GM19099 (cell line): ENCODE measurements around the gene INA.

ENCODE experiments used
- POLR2A ChIP-seq: IDR thresholded peaks from 3 replicates; pipeline ENCODE4 v1.6.1; 2011; ENCODE audit warnings: low read depth; ENCODE audit not compliant: insufficient read length; ENCODE audit errors: extremely low read depth

Gene INA

DNA sequence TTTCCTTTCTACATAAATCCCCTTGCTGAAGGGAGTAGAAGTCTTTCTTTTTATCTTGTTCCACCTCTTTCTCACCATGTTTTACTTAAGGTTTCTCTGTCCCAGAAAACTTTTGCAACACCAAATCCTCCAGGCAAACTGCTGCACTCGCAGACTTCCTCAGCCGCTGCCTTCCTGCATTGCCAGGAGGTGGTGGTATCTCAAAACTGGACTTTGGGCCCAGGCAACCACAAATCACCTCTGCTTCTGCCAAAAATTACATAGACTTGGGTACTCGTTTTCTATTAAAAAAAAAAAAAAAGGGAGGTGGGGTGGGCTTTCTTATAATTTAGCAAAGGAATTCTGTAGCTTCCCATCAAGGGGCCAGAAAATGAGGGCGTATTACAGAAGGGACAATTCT, 14.7 kb downstream of the INA start:
- TF ChIP-seq POLR2A, result no peak

- TF ChIP-seq POLR2A, result no peak
Measured at GRCh38 chr10:103295374-103296015, 18.6 kb downstream of the INA start.

- TF ChIP-seq POLR2A, result no peak
Measured at GRCh38 chr10:103307594-103307993, 30.7 kb downstream of the INA start.

GRCh38 chr10:103310197-103310596, 33.3 kb downstream of the INA start:
- TF ChIP-seq POLR2A, result no peak

- no peak for TF ChIP-seq POLR2A
Measured at GRCh38 chr10:103316087-103316486, 39.1 kb downstream of the INA start.

GRCh38 chr10:103327906-103328305, 51.0 kb downstream of the INA start:
- TF ChIP-seq POLR2A, result no peak

DNA sequence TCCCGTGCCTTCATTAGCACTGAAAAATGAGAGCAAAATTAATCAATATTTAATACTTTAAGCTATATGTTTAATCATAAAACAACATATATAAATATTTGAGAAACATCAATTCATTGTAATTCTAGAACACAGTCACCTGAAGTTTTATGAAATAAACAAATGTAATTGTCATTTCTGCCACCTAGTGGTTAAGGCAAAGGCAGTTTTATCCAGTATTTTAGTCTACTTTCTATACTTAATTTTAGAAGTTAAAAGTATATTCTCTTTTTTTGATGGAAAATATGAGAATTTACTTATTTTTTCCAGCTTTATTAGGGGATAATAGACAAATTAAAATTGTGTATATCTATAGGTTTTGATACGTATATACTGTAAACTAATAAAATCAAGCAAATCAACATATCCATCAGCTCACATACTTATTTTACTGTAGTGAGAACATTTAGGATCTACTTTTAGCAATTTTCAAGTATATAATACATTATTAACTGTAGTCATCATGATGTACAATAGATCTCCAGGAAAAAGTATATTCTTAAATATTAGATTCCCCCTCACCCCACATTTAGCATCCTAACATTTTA, 57.1 kb downstream of the INA start:
- no peak for TF ChIP-seq POLR2A

DNA sequence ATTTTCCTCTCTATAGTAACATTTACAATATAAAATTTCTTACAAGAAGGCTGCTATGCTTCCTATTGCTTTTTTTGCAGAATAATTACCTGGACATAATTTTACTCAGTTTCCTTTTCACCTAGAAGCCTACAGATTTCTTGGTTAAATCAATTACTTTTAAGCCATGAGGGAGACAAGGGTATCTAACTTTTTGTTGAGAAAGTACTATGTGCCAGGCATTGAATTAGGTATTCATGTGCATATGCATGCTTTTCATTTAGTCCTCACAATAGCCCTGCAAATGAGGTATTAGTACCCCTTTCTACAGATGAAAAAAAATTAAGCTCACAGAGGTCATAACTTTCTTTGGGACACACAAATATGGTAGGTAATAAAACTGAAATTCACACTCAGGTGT, 57.6 kb downstream of the INA start:
- TF ChIP-seq POLR2A, result no peak

DNA sequence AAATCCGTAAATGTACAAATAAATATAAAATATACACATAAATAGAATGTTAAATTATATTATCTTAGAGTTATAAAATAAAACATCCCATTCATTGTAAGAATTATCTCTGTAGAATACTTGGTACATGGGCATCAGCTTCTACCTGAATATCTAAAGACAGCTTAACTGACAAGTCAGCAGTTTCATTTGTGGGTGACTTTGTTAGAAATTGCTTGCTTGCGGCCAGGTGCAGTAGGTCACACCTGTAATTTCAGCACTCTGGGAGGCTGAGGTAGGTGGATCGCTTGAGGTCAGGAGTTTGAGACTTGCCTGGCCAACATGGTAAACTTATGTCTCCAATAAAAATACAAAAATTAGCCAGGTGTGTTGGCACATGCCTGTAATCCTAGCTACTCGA, 59.4 kb downstream of the INA start:
- no peak for TF ChIP-seq POLR2A
